Measurements from ENCODE around the gene POLRMT.
"Not testable (repeated sequence)": the region's sequence is repeated elsewhere in the genome, so short reads cannot be mapped to it uniquely, and the experiment has no call there.

DNA sequence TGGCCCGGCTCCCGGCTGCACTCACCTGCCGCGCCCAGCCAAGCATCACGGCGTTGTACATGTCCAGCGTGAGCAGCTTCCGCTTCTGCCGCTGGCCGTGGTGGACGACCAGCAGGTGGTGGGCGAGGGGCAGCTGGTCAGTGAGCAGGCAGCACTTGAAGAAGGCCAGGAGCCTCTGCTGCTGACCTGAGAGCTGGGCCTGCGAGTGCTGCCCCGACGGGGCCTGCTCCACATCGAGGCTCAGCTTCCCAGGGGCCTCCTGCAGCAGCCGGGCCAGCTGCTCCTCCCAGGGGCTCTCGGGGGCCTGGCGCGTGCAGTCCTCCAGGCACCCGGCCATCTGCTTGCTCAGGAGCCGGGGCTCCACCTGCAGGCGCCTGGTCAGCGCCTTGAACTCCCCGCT lies 3.8 kb downstream of the POLRMT start:
- TF ChIP-seq, protein P1, sequence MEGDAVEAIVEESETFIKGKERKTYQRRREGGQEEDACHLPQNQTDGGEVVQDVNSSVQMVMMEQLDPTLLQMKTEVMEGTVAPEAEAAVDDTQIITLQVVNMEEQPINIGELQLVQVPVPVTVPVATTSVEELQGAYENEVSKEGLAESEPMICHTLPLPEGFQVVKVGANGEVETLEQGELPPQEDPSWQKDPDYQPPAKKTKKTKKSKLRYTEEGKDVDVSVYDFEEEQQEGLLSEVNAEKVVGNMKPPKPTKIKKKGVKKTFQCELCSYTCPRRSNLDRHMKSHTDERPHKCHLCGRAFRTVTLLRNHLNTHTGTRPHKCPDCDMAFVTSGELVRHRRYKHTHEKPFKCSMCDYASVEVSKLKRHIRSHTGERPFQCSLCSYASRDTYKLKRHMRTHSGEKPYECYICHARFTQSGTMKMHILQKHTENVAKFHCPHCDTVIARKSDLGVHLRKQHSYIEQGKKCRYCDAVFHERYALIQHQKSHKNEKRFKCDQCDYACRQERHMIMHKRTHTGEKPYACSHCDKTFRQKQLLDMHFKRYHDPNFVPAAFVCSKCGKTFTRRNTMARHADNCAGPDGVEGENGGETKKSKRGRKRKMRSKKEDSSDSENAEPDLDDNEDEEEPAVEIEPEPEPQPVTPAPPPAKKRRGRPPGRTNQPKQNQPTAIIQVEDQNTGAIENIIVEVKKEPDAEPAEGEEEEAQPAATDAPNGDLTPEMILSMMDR (IDR thresholded peaks at IDR 0.05), result not testable (repeated sequence)
- not testable (repeated sequence) for TF ChIP-seq POLR2A (IDR thresholded peaks at IDR 0.05)

All from breast epithelium (tissue), 3 donors.